Hepatocyte (in vitro differentiated cells): ENCODE measurements around the gene FAM43B. TPM values are rescaled to one million over a fixed set of nuclear protein-coding genes. Genes with fewer than 3 reads are reported as not detected.

Source experiments
- DNase-seq: peaks from one replicate; pipeline ENCODE4 v3.0.0-alpha.2; 2016; ENCODE audit warnings: low spot score
- H2AFZ ChIP-seq: fragments of 200-600 bp; sonication (generic); 2 replicates; pipeline ENCODE4 v1.6.0; 2016; ENCODE audit warnings: antibody characterized with exemption, mild to moderate bottlenecking
- H3K27ac ChIP-seq: fragments of 200-600 bp; sonication (generic); 2 replicates; pipeline ENCODE4 v1.5.1; 2016; ENCODE audit warnings: mild to moderate bottlenecking
- H3K27me3 ChIP-seq: fragments of 200-600 bp; sonication (generic); 2 replicates; pipeline ENCODE4 v1.6.1; 2016
- H3K36me3 ChIP-seq: fragments of 200-600 bp; sonication (generic); replicated peaks from 2 replicates; pipeline ENCODE4 v1.5.1; 2016; ENCODE audit warnings: low read depth; ENCODE audit not compliant: insufficient read depth
- H3K4me1 ChIP-seq: fragments of 200-600 bp; sonication (generic); 2 replicates; pipeline ENCODE4 v1.5.1; 2016; ENCODE audit warnings: mild to moderate bottlenecking, moderate library complexity; ENCODE audit not compliant: insufficient read depth
- H3K4me2 ChIP-seq: fragments of 200-600 bp; sonication (generic); 2 replicates; pipeline ENCODE4 v1.6.0; 2016
- H3K4me3 ChIP-seq: fragments of 200-600 bp; sonication (generic); 2 replicates; pipeline ENCODE4 v1.5.1; 2016; ENCODE audit warnings: mild to moderate bottlenecking
- H3K79me2 ChIP-seq: fragments of 200-600 bp; sonication (generic); 2 replicates; pipeline ENCODE4 v1.6.0; 2017; ENCODE audit warnings: mild to moderate bottlenecking
- H3K9me2 ChIP-seq: fragments of 200-600 bp; sonication (generic); replicated peaks from 2 replicates; pipeline ENCODE4 v1.6.0; 2017; ENCODE audit warnings: mild to moderate bottlenecking; ENCODE audit not compliant: insufficient read depth
- H3K9me3 ChIP-seq: fragments of 200-600 bp; sonication (generic); 2 replicates; pipeline ENCODE4 v1.5.1; 2016; ENCODE audit warnings: low read depth, mild to moderate bottlenecking
- H4K20me1 ChIP-seq: fragments of 200-600 bp; sonication (generic); 2 replicates; pipeline ENCODE4 v1.6.0; 2016; ENCODE audit warnings: mild to moderate bottlenecking; ENCODE audit not compliant: insufficient read depth, poor library complexity, severe bottlenecking
- EZH2 ChIP-seq: fragments of 200-600 bp; sonication (generic); IDR thresholded peaks from 2 replicates; pipeline ENCODE4 v1.6.1; 2016; ENCODE audit warnings: antibody characterized with exemption, mild to moderate bottlenecking, borderline replicate concordance
- EZH2phosphoT487 ChIP-seq: fragments of 200-600 bp; sonication (generic); IDR thresholded peaks from one replicate; pipeline ENCODE4 v1.6.1; 2018; ENCODE audit warnings: antibody characterized with exemption, mild to moderate bottlenecking, low read depth, moderate library complexity; ENCODE audit not compliant: unreplicated experiment, severe bottlenecking
- whole genome bisulfite sequencing: methylation state at CpG from one replicate; pipeline ENCODE4 v1.1.6; 2016; ENCODE audit warnings: low lambda C conversion rate; ENCODE audit errors: missing lambda C conversion rate; 5-methylcytosine and 5-hydroxymethylcytosine counted together
- polyA plus RNA-seq: library from polyadenylated mRNA; unstranded; fragments of >200 nt; fragmentation: Nextera tagmentation; extraction: Ambion mirVana; gene quantifications from 2 replicates; pipeline ENCODE4 v1.2.1, GENCODE V29; 2016
- total RNA-seq: library from RNA; depleted of rRNA; stranded (reverse); fragments of >200 nt; gene quantifications from 2 replicates; pipeline ENCODE4 v1.2.3, GENCODE V29; 2014
- TF ChIP-seq, protein P1 (sequence below): fragments of 200-600 bp; sonication (generic); IDR thresholded peaks from 2 replicates; pipeline ENCODE4 v1.5.1; 2016; ENCODE audit warnings: antibody characterized with exemption, mild to moderate bottlenecking; ENCODE audit not compliant: poor library complexity

The FAM43B gene
- total and polyA plus RNA-seq, 2 experiments from 2014 or later, result 0.10 to 0.81 TPM

DNA sequence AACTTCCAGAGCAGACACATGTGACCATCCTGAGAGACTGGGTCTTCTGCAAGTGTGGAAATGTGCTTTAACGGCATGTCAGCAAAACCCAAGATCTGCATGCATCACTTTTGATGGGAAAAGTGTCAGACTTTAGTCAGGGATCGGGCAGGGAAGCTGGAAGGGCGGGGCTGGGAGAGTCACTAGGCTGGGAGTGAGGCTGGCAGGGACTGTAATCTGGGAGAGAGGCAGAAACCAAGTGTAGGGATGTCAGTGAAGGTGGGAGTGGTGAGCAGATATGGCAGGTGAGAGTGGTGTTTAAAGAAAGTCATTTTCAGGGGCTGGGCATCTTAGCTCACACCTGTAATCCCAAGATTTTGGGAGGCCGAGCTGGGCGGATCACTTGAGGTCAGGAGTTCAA, 47.8 kb downstream of the FAM43B start:
- WGBS, result 78% methylated on average over 5 of the region's 5 CpGs
- Histone ChIP-seq H3K9me2 (no peaks in the 10 kb centered on the region), H3K36me3 (no peaks in the 10 kb centered on the region), H3K9me3 (no peaks in the 10 kb centered on the region), H3K4me1 (no peaks in the 10 kb centered on the region), H3K79me2 (no peaks in the 10 kb centered on the region), H3K4me3 (no peak overlapping the region), H3K27ac (no peak overlapping the region), H3K4me2 (no peak overlapping the region), H4K20me1 (no peaks in the 10 kb centered on the region), H3K27me3 (no peaks in the 10 kb centered on the region), H2AFZ (no peak overlapping the region)
- TF ChIP-seq EZH2phosphoT487 (no peak), EZH2 (no peak)
- TF ChIP-seq, protein P1, sequence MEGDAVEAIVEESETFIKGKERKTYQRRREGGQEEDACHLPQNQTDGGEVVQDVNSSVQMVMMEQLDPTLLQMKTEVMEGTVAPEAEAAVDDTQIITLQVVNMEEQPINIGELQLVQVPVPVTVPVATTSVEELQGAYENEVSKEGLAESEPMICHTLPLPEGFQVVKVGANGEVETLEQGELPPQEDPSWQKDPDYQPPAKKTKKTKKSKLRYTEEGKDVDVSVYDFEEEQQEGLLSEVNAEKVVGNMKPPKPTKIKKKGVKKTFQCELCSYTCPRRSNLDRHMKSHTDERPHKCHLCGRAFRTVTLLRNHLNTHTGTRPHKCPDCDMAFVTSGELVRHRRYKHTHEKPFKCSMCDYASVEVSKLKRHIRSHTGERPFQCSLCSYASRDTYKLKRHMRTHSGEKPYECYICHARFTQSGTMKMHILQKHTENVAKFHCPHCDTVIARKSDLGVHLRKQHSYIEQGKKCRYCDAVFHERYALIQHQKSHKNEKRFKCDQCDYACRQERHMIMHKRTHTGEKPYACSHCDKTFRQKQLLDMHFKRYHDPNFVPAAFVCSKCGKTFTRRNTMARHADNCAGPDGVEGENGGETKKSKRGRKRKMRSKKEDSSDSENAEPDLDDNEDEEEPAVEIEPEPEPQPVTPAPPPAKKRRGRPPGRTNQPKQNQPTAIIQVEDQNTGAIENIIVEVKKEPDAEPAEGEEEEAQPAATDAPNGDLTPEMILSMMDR, result no peak
- DNase-seq, result no peak

DNA sequence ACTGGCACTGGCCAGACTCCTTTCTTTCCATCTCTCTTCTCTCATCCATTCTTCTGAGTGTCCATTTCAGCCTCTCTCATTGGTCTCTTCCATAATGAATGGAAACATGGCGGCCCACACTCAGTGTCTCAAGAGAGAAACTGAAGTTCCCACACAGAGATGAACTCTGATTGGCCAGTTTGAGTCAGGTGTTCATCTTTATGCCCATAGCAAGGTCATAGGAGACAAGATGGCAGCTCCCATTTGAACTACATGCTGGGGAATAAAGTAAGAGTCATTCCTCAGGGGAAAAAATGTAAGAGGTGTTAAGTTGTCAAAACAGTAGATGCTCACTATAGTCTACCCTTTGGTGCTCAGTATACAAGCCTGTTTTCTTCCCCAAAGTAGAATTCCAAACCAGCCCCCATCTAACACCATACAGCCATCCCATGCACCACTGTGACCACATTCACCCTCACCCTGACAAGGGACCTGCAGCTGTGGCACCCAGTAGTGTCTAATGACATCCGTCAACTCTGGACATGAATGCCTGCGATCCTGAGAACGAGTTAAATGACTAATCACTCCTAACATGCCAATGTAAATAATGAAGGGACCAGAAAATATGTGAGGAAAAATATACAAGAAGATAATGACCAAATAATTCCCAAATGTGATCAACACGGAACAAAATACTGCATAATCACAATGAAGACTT, 48.9 kb downstream of the FAM43B start:
- Histone ChIP-seq H3K4me1 (no peaks in the 10 kb centered on the region), H3K27me3 (no peaks in the 10 kb centered on the region), H3K4me3 (no peak overlapping the region), H3K27ac (no peak overlapping the region), H3K4me2 (no peak overlapping the region), H2AFZ (no peak overlapping the region), H3K9me3 (no peaks in the 10 kb centered on the region), H3K36me3 (no peaks in the 10 kb centered on the region), H3K9me2 (no peaks in the 10 kb centered on the region), H3K79me2 (no peaks in the 10 kb centered on the region), H4K20me1 (no peaks in the 10 kb centered on the region)
- DNase-seq, result no peak
- no peak for TF ChIP-seq EZH2
- TF ChIP-seq, protein P1, result no peak
- no peak for TF ChIP-seq EZH2phosphoT487
- 66% methylated on average over 5 of the region's 5 CpGs for WGBS

DNA sequence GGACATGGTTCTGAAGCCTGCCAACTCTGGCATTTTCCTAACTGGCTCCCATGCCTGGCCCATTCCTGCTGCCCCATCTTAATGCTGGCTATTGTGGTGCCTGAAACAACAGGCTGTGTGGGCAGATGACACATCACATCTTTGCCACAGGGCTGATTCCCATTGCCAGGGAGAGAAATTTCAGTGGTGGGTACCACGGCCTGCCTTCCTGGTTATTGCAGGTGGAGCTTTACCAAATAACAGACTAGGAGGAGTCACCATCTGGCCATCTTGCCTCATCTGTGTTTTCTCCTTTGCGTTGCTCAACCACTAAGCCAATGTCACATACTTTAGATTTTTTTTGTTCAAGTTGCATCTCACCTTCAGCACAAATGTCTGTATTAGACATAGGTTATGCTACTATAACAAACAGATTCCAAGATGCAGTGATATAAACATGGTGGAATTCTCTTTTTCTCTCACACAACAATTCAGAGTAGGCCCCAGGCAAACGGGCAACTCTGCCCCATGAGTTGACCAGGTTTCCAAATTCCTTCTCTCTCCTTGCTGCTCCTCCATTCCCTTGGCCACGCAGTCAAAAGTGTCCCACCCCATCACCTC, 50.6 kb downstream of the FAM43B start:
- Histone ChIP-seq H3K27ac (no peak overlapping the region), H3K36me3 (no peaks in the 10 kb centered on the region), H3K9me2 (no peaks in the 10 kb centered on the region), H3K27me3 (no peaks in the 10 kb centered on the region), H2AFZ (no peak overlapping the region), H4K20me1 (no peaks in the 10 kb centered on the region), H3K4me3 (no peak overlapping the region), H3K4me1 (no peaks in the 10 kb centered on the region), H3K4me2 (no peak overlapping the region), H3K79me2 (no peaks in the 10 kb centered on the region), H3K9me3 (no peaks in the 10 kb centered on the region)
- no peak for DNase-seq
- TF ChIP-seq, protein P1, result no peak
- no peak for TF ChIP-seq EZH2phosphoT487
- 91% methylated on average over 4 of the region's 4 CpGs for WGBS
